Stimulated activated CD8-positive, alpha-beta memory T cell treated with anti-CD3 and anti-CD28 coated beads, Interleukin-12 subunit alpha, Interleukin-12 subunit beta, amount 100 ng/mL, for 4 hours (primary cell): ENCODE measurements around the gene TIGD4.

Experiments
- DNase-seq: peaks from one replicate; pipeline ENCODE4 v3.0.0-alpha.2; 2020; ENCODE audit warnings: low read depth

The TIGD4 gene

GRCh38 chr4:152719801-152720556 is 59.6 kb downstream of the TIGD4 start:
- no peak for DNase-seq
